DND-41 (cell line): ENCODE results near the gene SIGLEC6.

ENCODE experiments used
- ATAC-seq: fragments of 200-7000 bp; cut with Tn5 transposase; 3 replicates; pipeline ENCODE4 v1.9.1; 2021; ENCODE audit warnings: low read depth; ENCODE audit not compliant: insufficient read depth
- DNase-seq: peaks from one replicate; pipeline ENCODE4 v3.0.0-alpha.2; 2020
- H2AFZ ChIP-seq: 2 replicates; pipeline ENCODE4 v1.6.0; 2012; ENCODE audit warnings: low read depth, low read length
- H3K27ac ChIP-seq: 2 replicates; pipeline ENCODE4 v1.5.1; 2012; ENCODE audit warnings: low read length, inconsistent platforms
- H3K27me3 ChIP-seq: fragments of 200-600 bp; sonication (generic); 2 replicates; pipeline ENCODE4 v1.6.0; 2012; ENCODE audit warnings: low read length, mild to moderate bottlenecking, inconsistent platforms; ENCODE audit not compliant: insufficient read depth, poor library complexity
- H3K36me3 ChIP-seq: 2 replicates; pipeline ENCODE4 v1.5.1; 2012; ENCODE audit warnings: low read length, inconsistent platforms; ENCODE audit not compliant: insufficient read depth
- H3K4me1 ChIP-seq: 2 replicates; pipeline ENCODE4 v1.5.1; 2012; ENCODE audit warnings: mild to moderate bottlenecking, low read length; ENCODE audit not compliant: insufficient read depth
- H3K4me2 ChIP-seq: 2 replicates; pipeline ENCODE4 v1.6.0; 2012; ENCODE audit warnings: mild to moderate bottlenecking, moderate library complexity, low read length, inconsistent platforms; ENCODE audit not compliant: insufficient read depth
- H3K4me3 ChIP-seq, 2 experiments: fragments of 200-600 bp in 1 of 2; shearing (Covaris generic) in 1 of 2; 2 replicates each; pipeline ENCODE4 v1.5.1; 2012 to 2016; ENCODE audit warnings: inconsistent platforms in 2 of 2, low read length in 2 of 2, mild to moderate bottlenecking in 2 of 2, low read depth in 1 of 2, moderate library complexity in 1 of 2
- H3K79me2 ChIP-seq: 2 replicates; pipeline ENCODE4 v1.6.0; 2012; ENCODE audit warnings: low read length, inconsistent platforms; ENCODE audit not compliant: insufficient read depth
- H3K9ac ChIP-seq: 2 replicates; pipeline ENCODE4 v1.6.0; 2012; ENCODE audit warnings: low read depth, mild to moderate bottlenecking, inconsistent platforms, low read length, moderate library complexity
- H3K9me3 ChIP-seq: 2 replicates; pipeline ENCODE4 v1.5.1; 2012; ENCODE audit warnings: low read length, moderate library complexity, mild to moderate bottlenecking, inconsistent platforms; ENCODE audit not compliant: insufficient read depth, severe bottlenecking
- H4K20me1 ChIP-seq: 2 replicates; pipeline ENCODE4 v1.6.0; 2012; ENCODE audit warnings: low read length; ENCODE audit not compliant: insufficient read depth
- CTCF ChIP-seq: IDR thresholded peaks from 2 replicates; pipeline ENCODE4 v1.5.1; 2012; ENCODE audit warnings: borderline replicate concordance, low read length, moderate library complexity, mild to moderate bottlenecking; ENCODE audit not compliant: poor library complexity, severe bottlenecking; ENCODE audit errors: extremely low read depth
- EZH2 ChIP-seq: IDR thresholded peaks from 3 replicates; pipeline ENCODE4 v1.6.1; 2012; ENCODE audit warnings: borderline replicate concordance, low read depth, mild to moderate bottlenecking, moderate library complexity, low read length, inconsistent platforms; ENCODE audit not compliant: severe bottlenecking

Gene SIGLEC6

GRCh38 chr19:51547397-51548212 lies 16.1 kb upstream of the SIGLEC6 start:
- ATAC-seq (no peak), DNase-seq (no peak)
- Histone ChIP-seq H3K4me3 (no peak overlapping the region), H3K4me2 (no peak overlapping the region), H3K27ac (no peak overlapping the region), H3K9ac (no peak overlapping the region), H3K9me3 (no peaks in the 10 kb centered on the region), H3K4me1 (no peaks in the 10 kb centered on the region), H2AFZ (no peak overlapping the region), H3K27me3 (peaks cover 23% of the 10 kb centered on the region), H4K20me1 (no peaks in the 10 kb centered on the region; the same call in 1 of the 2 replicates), H3K36me3 (no peaks in the 10 kb centered on the region), H3K79me2 (no peaks in the 10 kb centered on the region)
- no peak for TF ChIP-seq CTCF
- no peak for TF ChIP-seq EZH2

- H3K9ac ChIP-seq: no peak overlapping the region
- no peaks in the 10 kb centered on the region for H3K79me2 ChIP-seq
- no peaks in the 10 kb centered on the region for H3K4me1 ChIP-seq
- ATAC-seq: no peak
- H3K27ac ChIP-seq: no peak overlapping the region
- no peak for DNase-seq
- H3K9me3 ChIP-seq: no peaks in the 10 kb centered on the region
- H3K4me3 ChIP-seq: no peak overlapping the region
- peaks cover 3% of the 10 kb centered on the region; the same call in 1 of the 2 replicates for H4K20me1 ChIP-seq
- H3K36me3 ChIP-seq: no peaks in the 10 kb centered on the region
- peaks cover 23% of the 10 kb centered on the region for H3K27me3 ChIP-seq
- no peak overlapping the region for H3K4me2 ChIP-seq
- TF ChIP-seq EZH2 (no peak), CTCF (no peak)
- no peak overlapping the region for H2AFZ ChIP-seq
Measured at GRCh38 chr19:51546650-51547396, 15.4 kb upstream of the SIGLEC6 start.

- DNase-seq: no peak
- TF ChIP-seq EZH2 (no peak), CTCF (no peak)
- H3K4me2 ChIP-seq: no peak overlapping the region
- peaks cover 23% of the 10 kb centered on the region for H3K27me3 ChIP-seq
- no peak overlapping the region for H3K4me3 ChIP-seq
- no peak for ATAC-seq
- peaks cover 3% of the 10 kb centered on the region; the same call in 1 of the 2 replicates for H4K20me1 ChIP-seq
- H3K9ac ChIP-seq: no peak overlapping the region
- H3K27ac ChIP-seq: no peak overlapping the region
- H3K4me1 ChIP-seq: no peaks in the 10 kb centered on the region
- H2AFZ ChIP-seq: no peak overlapping the region
- no peaks in the 10 kb centered on the region for H3K36me3 ChIP-seq
- H3K79me2 ChIP-seq: no peaks in the 10 kb centered on the region
- H3K9me3 ChIP-seq: no peaks in the 10 kb centered on the region
Measured at GRCh38 chr19:51546107-51546649, 14.7 kb upstream of the SIGLEC6 start.
